Hematopoietic multipotent progenitor cell treated with erythropoietin and hydrocortisone succinate and interleukin-3 and kit ligand, for 15 days (in vitro differentiated cells): ENCODE data around the gene INPP4B.
"Not testable (repeated sequence)": the region's sequence is repeated elsewhere in the genome, so short reads cannot be mapped to it uniquely, and the experiment has no call there.

Source experiments
- DNase-seq: peaks from one replicate; pipeline ENCODE4 v3.0.0-alpha.2; 2015; ENCODE audit warnings: low spot score

Gene INPP4B

DNA sequence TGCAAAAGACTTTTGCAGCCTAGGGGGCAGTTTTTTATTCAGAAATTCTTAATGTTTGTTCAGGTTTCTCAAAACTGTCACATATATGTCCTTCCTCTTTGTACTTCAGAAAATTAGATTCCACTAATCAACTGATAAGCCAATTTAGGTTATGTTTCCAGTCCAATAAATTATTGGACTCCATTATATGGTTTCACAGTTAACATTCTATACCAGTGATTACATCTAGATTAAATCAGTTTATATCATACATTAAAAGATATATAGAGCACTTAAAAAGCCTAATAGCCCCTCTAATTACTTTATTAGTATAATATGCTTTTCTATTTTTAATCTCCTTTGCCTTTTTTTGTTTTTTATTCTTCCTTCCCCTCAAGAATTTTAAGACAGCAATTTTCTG is 434.1 kb downstream of the INPP4B start:
- DNase-seq = no peak

DNA sequence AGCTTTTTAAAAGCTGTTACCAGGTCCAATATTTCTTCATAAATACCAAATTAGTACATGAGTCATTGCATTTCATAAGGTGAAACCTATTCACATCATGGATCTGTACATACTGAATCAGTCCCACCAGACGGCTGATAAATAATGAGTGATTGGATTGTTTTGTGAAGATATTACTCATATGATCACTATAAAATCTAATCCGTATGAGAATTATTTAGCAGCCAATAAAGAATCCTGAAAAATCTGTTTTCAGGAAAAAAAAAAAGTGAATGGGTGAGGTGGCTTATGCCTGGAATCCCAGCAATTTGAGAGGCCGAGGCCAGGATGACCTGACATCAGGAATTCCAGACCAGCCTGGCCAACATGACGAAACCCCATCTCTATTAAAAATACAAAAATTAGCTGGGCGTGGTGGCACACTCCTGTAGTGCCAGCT is 438.1 kb downstream of the INPP4B start:
- DNase-seq = no peak

DNA sequence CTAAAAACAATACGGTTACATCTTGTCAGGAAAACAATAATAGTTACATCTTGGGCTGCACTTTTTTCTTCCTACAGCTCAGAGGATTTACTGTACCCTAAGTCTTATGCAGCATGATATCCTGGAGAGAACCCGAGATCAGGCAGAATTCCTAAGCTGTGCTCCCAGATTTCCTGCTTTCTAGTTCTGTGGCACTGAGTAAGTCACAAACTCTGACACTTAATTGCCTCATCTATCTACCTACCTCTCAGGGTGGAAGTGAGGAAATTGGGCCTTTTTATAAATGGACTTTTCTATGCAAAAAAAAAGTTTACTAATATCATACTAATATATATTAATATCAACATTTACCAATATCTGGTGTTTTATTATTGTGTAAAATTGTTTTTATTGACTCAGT is 438.5 kb downstream of the INPP4B start:
- no peak for DNase-seq

DNA sequence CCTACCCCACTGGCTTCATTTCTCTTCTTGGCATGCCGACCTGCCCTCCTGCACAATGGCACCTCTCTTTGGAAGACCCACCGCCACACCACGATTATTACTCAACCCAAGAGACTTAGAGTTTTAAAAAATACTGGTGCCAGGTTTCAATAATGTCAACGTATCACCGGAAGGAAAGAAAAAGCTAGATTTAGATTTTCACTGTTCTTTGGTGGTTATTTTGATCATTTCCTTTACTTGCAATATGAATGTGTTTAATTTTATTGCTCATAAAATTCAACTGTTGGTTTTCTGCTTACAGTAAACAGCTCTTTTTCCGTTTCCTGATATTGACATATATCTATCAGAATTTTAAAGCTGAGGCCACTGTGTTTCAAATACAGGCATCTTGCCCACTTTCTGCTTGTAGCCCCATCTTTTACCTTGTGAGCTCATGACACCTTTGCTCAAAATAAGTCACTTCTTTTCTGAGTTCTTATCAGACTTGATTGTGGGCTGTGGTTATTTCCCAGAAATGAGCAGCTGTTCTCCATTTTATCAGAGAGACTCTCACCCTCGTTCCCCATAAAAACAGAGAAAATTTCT is 439.1 kb downstream of the INPP4B start:
- no peak for DNase-seq

DNA sequence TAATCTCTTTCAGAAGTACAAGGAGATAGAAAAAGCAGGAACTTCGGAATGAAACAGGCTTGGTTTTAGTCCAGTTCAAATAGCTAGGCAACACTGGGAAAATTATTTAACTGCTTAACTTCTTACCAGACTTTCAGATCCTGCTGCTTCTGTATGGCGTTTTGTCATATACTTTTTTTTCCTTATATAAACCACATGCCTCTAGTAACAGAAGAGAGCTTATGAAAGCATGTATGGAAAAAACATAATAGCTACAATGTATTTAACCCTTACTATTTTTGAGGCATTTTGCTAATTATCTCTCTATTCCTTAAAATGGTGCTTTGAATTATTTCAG is 439.6 kb downstream of the INPP4B start:
- no peak for DNase-seq

DNA sequence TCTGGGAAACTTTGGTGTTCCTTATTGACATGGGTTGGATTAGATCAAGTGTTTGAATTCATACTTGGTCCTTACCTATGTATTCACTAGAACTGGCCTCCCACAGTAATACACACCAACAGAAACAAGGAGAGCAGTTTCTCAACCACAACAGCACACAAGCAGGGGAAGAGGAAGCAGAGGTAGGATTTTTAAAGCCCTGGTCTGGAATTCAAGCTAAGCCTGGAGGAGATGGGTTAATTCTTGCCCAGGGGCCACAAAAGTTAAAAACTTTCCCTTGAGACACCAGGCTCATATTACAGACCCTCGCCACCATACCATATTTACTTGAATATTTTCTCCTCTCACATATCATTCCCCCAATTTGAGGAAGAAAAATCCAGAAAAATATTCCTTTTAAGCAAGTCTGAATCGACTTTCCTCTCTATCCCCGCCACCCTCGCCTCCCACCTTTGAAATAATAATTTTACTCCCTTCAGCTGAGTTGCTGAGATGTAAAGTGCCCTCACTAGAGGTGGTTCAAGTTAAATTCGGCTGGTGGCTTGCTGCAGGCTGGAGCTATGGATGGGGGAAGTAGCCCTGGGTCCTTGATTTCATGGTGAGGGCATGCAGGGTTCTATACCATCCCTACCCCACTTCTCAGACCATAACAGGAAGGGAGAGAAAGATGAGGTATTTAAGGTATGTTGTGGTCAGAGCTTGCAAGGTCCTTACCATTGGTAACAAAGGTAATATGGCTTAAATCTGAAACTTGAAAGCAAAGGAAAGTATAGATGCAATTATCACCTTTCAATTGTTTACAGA is 440.2 kb downstream of the INPP4B start:
- DNase-seq = no peak

DNA sequence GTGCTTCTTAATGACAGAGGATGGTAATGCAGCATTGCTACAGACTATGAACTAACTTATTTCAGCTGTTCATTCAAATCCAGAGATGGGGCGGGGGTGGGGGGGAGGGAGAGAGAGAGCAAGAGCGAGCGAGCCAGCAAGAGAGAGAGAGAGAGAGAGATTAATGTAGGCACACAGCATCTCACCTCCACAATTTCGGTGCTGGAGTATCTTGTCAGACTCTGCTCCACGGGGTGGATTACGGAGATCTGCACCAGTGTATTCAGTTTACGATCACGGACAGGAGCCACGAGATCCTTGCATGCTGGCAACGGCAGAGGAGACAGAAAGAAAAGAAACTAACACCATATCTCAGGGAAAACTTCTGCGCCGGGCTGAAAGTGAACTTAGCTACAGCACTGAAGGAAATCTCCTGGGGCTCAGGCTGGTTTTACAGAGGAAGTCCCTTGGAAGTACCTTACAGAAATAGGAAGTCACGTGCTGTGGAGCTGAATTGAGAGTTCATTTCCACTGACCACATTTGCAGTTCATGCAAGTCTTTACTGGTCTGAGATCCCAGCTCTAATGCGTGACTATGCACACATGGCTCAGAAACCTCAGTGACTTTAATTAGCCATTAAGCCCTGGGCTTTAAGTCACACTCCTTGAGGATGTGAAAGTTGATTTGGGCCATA is 440.9 kb downstream of the INPP4B start:
- DNase-seq = no peak

DNA sequence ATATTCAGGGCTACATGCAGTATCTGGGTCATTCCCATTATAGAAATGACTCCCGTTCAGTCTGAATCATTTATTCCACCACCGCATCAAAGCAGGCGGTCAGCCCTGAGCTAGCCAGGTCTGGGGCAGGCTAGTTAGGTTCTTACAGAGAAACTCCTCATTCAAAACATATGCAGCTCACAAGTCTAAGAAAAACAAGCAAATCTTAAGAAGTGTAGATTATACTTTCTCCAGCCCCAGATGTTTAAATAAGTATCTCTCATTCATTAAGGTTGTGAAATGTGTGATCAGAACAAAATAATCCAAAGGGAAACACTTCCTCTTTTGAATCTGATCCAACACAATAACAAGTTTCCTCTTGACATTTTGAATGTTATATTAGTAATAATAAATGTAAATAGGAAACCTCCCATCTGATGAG is 441.9 kb downstream of the INPP4B start:
- no peak for DNase-seq

DNA sequence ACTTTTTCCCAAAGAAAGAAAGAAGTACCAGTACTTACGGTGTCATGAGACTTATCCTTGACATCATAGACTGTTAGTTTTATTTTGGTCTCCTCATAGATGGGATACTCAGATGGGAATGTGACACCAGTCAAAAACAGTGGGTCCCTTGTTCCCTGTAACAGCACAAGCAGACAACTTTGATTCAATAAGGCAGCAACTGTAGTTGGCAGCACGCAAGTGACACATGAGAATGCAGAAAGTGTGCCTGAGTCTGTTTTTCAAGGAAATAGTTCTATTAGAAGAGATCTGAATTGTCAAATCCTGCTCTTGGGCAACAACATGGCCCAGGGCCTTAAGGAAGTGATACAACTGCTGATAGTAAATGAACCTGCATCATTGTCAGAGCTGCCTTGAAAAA is 443.2 kb downstream of the INPP4B start:
- DNase-seq = no peak

DNA sequence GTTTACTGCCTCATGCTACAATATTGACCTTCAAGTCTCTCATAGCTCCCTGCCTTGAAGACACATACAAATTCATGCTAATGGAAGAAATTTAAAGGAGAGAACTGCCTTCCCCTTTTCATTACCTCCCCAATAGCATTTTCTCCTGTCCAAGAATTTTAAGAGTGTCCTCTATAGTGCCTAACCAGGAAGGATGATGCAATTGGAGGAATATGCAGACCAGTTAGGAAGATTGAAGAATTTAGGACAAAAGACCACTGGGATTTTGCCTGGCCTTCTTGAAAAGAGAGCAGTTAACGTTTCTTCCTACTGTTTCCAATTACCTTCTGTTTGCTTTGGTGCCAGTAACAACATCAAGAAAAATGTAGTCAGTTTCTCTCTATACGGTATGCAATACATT is 443.9 kb downstream of the INPP4B start:
- DNase-seq = no peak

DNA sequence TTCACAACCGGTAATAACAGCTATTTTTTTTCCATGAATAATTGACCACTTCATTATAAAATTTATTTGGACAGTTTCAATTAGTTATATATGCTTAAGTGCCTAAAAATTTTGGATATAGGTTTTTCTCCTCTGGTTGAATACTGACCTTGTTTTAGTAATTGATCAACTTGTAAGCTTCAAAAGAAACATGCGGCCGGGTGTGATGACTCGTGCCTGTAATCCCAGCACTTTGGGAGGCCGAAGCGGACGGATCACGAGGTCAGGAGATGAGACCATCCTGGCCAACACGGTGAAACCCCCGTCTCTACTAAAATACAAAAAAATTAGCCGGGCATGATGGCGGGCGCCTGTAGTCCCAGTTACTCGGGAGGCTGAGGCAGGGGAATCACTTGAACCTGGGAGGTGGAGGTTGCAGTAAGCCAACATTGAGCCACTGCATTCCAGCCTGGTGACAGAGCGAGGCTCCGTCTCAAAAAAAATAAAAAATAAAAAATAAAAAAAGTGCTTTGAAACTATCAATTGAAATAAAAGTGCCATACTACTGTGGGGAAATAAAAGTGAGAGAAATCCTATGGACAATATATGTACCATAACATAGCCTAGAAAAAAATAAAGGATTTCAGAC is 448.6 kb downstream of the INPP4B start:
- not testable (repeated sequence) for DNase-seq

DNA sequence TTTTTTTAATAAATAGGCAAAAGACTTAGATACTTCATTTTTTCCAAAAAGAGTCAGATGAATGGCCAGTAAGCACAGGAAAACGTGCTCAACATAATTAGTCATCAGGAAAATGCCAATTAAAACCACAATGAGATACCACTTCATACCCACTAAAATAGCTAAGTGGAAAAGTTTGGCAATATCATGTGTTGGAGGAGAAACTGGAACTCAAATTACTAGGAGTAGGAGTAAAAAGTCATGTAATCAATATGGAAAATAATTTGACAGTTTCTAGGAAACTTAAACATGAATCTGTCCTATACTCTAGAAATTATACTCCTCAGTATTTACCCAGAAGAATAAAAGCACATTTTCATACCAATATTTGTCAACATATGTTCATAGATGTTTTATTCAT is 449.8 kb downstream of the INPP4B start:
- no peak for DNase-seq

DNA sequence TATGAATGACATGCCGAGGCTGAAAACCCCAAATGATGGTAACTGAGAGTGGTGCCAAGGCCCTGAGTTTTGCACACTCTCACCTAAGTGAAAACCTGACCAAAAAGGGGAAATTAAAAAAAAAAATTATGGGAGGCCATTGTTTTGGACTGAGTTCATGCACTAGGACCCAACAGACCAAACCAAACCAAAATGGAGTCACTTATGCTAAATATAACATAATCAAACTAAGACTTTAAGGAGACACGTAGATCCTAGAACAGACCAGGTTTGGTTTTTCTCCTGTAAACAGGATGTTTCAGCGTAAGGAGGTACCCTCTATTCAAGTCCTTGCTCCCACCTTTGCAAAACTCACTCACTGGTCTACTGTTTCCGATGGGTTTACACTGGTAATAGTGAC is 453.0 kb downstream of the INPP4B start:
- DNase-seq = no peak

DNA sequence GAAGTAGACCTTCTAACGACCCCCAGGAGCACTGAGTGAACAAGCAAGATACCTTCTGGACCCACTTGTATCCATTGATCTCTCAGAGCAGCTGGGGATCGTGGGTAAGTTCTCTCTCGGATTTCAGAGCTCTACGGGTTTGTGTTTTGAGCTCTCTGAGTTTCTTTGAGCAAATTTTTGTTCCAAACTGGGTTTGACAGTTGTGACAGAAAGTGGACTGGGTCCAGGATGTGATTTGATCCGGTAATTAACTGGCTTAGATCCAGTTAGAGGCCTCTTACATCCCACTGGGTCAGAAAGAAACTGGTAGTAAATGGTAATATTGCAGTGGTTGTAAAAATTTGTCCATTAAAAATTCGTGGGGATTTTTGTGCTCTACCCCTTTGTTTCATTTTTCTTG is 459.2 kb downstream of the INPP4B start:
- no peak for DNase-seq

DNA sequence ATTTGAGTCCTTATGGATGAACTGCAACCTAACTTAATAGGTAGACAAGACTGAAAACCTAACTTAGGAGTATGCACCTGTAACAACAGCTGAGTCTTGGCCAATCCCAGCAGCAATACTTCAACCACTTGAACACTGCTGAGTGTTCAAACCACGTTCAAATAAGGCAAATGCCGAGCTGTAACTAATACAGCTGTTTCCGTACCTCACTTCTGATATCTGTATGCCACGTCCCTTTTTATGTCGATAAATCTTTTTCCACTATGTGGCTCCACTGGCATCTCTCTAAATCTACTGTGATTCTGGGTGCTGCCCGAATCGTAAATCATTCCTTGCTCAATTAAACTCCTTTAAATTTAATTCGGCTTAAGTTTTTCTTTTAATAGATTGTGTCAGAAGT is 459.7 kb downstream of the INPP4B start:
- DNase-seq = no peak

DNA sequence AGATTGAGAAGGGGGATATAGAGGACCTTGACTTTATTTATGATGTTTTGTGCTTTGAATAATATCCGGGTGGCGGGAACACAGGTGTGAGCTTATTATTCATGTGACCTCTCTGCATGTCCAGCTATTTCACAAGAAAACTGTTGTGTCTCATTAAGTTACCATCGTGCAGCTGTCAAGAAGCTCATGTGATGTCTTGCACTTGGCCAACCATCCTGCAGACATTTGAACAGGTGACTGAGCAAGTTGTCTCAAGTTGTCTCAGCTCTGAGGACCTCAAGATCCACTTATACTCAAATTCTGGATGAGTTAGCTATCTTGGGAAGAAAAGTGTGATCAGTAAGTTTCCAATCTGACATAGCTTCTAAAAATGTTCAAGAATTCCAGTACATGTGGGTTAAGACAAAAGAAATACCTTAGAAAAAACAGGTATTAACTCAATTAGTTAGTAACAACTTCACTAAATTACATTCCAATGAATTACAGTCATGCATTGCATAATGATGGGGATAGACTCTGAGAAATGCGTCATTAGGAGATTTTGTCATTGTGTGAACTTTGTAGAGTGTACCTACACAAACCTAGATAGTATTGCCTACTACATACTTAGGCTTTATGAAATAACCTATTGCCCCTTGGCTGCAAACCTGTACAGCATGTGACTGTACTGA is 462.2 kb downstream of the INPP4B start:
- DNase-seq = no peak

DNA sequence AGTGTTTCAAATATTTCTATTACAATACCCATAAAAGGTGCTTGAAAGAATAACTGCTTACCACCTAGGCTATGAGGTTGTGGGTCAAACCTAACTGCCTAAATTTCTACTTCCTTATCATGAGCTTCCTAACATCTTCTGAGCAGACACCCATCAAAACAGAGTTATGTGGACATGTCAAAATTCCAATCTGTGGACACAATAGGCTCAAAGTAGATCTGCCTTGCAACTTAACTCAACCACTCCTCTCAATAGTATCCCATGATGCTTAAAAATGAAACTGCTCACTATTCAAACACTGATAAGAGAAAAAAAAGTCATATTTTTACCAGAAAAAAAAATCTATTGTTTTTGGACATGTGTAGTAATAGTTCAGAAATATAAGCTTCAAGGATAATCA is 462.7 kb downstream of the INPP4B start:
- DNase-seq = no peak

DNA sequence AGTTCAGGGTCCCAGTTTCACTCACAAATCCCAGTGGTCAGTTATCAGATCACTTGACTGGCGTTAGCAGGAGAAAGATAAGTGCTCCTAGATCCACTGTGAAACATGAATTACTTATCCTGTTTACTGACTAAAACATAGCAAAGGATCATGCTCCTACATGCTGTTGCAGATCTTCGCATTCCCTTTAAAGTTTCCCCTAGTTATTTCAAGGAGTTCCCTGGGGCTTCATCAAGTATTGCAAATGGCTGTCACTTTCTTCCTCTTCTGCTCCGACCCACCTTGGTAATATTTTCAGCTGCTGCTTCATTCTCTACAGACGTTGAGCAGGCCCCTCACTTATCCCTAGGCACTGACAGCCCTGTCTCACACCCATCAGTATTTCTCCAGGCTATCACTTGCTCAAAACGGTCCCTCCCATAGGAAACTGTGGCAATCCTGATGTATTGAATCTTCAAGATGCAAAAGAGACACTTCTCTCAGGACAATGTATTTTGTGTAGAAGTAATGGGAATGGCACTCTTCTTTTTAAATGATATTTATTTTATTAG is 466.0 kb downstream of the INPP4B start:
- no peak for DNase-seq

DNA sequence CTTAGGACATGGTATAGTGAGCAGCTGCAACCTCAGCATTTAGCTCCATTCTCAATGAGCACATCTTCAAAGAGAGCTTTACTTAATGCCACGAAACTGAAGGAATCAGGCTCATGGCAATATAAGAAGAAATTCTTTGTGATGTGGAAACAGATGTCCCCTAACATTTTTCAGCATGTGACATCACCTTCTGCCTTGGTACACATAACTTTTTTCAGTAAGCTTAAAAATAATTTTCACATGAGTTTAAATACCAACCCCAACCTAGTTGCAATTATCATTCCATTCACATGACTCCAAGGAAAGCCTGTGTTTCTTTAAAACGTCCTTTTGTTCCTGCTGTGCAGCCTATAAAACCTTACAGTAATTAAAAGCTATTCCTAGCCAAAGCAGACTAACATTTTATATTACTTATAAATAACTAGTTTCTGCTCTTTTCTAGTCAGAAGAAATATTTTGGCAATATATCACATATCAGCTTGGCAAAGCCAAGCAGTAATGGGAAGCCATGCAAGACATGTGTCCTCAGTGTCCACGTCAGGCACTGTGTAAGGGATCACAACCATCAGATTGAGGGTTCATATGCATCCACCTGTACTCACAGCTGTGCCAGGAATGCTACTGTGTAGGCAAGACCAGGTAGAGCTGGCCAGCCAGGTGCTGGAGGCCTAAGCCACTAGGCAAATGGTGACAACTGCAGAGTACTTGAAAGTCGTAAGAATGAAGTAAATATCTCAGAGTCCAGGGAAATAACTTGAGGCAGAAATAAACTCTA is 466.6 kb downstream of the INPP4B start:
- no peak for DNase-seq

DNA sequence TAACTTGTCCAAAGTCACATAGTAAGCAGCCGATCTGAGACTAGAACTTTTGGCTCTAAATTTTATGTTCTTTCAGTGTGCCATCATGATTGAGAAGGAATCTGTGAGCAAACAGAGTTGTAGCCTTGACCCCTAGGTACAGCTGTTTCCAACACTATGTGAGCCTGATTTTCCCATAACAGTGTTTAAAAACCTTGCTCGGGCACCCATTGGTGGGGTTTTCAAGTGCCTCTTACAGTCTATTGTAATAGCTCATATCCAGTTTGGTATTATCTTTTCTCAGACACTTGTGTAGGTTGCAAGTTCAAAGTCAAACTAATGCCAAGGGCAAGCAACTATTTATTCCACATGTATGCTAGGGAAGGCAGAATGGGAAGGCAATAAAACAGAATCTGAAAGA is 467.9 kb downstream of the INPP4B start:
- DNase-seq = no peak

DNA sequence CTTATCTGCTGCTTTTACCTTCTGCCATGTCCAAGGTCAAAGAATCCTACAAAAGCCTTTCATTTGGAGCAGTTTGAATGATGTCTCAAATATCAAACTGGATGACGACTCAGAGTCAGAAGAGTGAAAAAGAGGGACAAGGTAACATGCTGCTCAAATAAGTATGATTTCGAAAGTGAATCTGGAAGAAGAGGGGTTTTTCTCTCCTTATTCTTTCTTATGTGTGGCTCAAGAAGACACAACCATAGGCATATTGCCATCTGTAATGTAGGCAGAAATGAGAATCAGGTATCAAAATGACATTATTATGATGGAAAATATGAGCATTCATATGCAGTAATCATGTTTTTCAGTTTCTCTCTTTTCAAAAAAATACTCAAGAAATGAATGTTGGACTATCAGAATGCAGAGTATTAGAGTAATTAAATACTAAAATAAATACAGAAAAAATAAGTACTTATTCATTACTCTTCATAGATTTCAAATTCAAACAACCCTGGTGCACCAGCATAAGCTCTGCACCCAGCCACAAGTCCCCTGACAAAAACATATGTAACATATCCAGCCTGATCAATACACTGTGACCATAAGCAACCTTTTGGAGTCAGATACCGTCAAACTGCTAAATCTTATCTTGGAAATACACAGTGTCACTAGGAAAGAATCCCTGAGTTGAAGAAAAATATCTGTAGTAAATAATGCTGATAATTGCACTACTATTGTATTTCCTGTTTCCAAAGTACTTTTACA is 468.6 kb downstream of the INPP4B start:
- no peak for DNase-seq
